BJ (cell line): Measurements from ENCODE around the gene TLL1. TPM values are rescaled to one million over a fixed set of nuclear protein-coding genes. Genes with fewer than 3 reads are reported as not detected.

Experiments
- CTCF ChIA-PET: fragments of 350-600 bp; formaldehyde crosslinking; extraction: SDS; loops from one replicate; lab custom pipeline; 2021; ENCODE audit warnings: antibody characterized with exemption, inconsistent platforms; lab: Yijun Ruan, JAX
- POLR2A ChIA-PET: fragments of 300-600 bp; sonication (Branson Sonifier 250); formaldehyde crosslinking; extraction: SDS; loops from one replicate; lab custom pipeline; 2021; ENCODE audit warnings: antibody characterized with exemption; lab: Charles Lee
- DNase-seq: peaks from one replicate; pipeline ENCODE4 v3.0.0-alpha.2; 2011; ENCODE audit warnings: low read depth
- H3K27me3 ChIP-seq: 2 replicates; pipeline ENCODE4 v1.6.0; 2011; ENCODE audit warnings: low read length; ENCODE audit not compliant: control insufficient read depth, insufficient read depth
- H3K36me3 ChIP-seq: 2 replicates; pipeline ENCODE4 v1.5.1; 2011; ENCODE audit warnings: low read length; ENCODE audit not compliant: control insufficient read depth, insufficient read depth
- H3K4me3 ChIP-seq: 2 replicates; pipeline ENCODE4 v1.5.1; 2011; ENCODE audit warnings: low read depth, mild to moderate bottlenecking, control low read depth, low read length
- CTCF ChIP-seq: IDR thresholded peaks from 2 replicates; pipeline ENCODE4 v1.5.1; 2011; ENCODE audit warnings: low read depth, mild to moderate bottlenecking, control low read depth, inconsistent platforms, low read length, moderate library complexity; ENCODE audit not compliant: insufficient read depth
- polyA plus RNA-seq: library from polyadenylated mRNA; depleted of rRNA; stranded (reverse); fragments of >200 nt; gene quantifications from 2 replicates; pipeline ENCODE4 v1.2.3, GENCODE V29; 2011

TLL1 gene
- polyA plus RNA-seq, 1 experiment: 0.33 TPM

DNA sequence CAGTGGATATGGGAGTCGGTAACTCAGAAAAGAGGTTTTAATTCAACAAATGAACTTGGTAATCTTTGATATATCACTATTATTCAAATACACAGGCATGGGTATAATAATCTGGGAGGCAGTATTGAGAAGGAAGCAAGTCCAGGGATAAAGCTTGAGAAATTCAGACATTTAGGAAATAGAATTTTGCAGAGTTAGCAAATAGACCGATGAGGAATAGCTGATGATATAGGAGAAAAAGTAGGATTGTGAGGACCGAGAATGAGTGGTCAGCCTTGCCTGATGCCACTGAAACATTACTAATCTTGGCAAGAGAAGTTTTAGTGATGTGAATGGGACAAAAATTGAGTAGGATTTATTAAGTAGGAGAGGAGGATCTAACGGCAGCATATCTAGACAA lies 71.9 kb downstream of the TLL1 start:
- Histone ChIP-seq H3K36me3 (no peaks in the 10 kb centered on the region), H3K27me3 (no peaks in the 10 kb centered on the region), H3K4me3 (no peak overlapping the region)
- POLR2A ChIA-PET: no interaction called here
- DNase-seq: no peak
- no peak for TF ChIP-seq CTCF
- CTCF ChIA-PET: no interaction called here

DNA sequence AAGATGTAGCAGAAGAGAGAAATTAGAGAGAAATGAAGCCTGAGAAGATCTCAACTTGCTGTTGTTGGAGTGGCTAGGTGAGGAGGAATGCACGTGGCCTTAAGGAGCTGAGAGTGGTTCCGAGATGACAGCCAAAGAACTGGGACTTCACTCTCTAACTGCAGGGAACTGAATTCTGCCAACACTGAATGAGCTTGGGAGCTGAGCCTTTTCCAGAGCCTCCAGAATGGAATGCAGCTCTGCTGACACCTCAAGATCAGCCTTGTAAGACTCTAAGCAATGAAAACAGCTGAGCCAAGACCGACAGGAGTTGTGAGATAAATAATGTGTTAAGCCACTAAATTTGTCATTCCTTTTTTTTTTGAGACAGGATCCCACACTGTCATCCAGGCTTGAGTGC lies 73.0 kb downstream of the TLL1 start:
- no peak for DNase-seq
- no peak overlapping the region for H3K4me3 ChIP-seq
- no peak for TF ChIP-seq CTCF
- ChIA-PET POLR2A (no interaction called here), CTCF (no interaction called here)
- H3K27me3 ChIP-seq: no peaks in the 10 kb centered on the region
- H3K36me3 ChIP-seq: no peaks in the 10 kb centered on the region

DNA sequence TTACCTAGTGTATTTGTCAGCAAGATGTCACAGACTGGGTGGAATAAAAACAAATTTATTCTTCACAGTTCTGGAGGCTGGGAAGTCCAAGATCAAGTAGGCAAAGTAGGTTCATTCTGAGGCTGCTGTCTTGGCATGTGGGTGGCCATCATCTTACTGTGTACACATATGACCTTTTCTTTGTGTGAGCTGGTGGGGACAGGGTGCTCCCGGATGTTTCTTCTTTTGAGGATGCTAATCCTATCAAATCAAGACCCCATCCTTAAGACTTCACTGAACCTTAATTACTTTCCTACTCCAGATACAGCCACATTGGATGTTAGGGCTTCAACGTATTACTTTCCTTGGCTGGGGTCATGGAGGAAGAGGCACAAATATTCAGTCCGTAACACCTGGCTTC lies 74.0 kb downstream of the TLL1 start:
- TF ChIP-seq CTCF: no peak
- POLR2A ChIA-PET: no interaction called here
- DNase-seq: no peak
- no peak overlapping the region for H3K4me3 ChIP-seq
- H3K36me3 ChIP-seq: no peaks in the 10 kb centered on the region
- CTCF ChIA-PET: no interaction called here
- no peaks in the 10 kb centered on the region for H3K27me3 ChIP-seq

DNA sequence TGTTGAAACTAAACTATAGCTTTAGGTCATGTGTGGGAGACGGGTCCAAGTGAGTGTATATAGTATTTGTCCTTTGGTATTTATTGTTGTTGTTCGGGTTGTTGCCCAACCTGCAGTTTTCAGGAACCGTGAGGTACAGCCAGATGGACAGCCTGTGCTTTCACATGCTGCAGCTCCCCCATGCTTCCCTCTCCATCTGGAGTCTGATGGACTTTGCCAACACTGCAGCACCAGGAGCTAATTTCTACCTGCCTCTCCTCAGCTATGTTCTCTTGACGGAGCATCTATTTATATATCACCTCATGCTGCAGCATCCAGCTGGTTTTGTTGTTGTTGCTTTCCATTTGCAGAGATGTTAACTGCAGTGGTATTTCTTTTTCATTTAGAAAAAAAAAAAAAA lies 80.1 kb downstream of the TLL1 start:
- POLR2A ChIA-PET: no interaction called here
- no peaks in the 10 kb centered on the region for H3K36me3 ChIP-seq
- no peak overlapping the region for H3K4me3 ChIP-seq
- DNase-seq: no peak
- no peaks in the 10 kb centered on the region for H3K27me3 ChIP-seq
- no peak for TF ChIP-seq CTCF
- CTCF ChIA-PET: no interaction called here

GRCh38 chr4:165963621-165964020 lies 90.6 kb downstream of the TLL1 start:
- Histone ChIP-seq H3K27me3 (no peaks in the 10 kb centered on the region), H3K4me3 (no peak overlapping the region), H3K36me3 (no peaks in the 10 kb centered on the region)
- CTCF ChIA-PET: no interaction called here
- TF ChIP-seq CTCF: no peak
- DNase-seq: no peak
- POLR2A ChIA-PET: no interaction called here
